Posterior cingulate gyrus (tissue), 11 donors: ENCODE measurements around the gene LMNB1.
A peak's percentile ranks its signal among the peaks of the same experiment; 100 is the strongest.
"Not testable (repeated sequence)": the region's sequence is repeated elsewhere in the genome, so short reads cannot be mapped to it uniquely, and the experiment has no call there.

Source experiments
- DNase-seq, 10 donors: peaks; one replicate each; pipeline versions ENCODE4 v3.0.0 to v3.0.0-alpha.2; 2020 to 2021; ENCODE audit warnings: mixed read lengths in 3 of 10
- intact Hi-C: fragments of 100-400 bp; cut with DNase I; formaldehyde crosslinking; loops from one replicate; pipeline ENCODE4 v1.15.1; 2023

The LMNB1 gene

GRCh38 chr5:126816649-126817048 lies 39.7 kb downstream of the LMNB1 start:
- DNase-seq, result no peak
- intact Hi-C loops, result no loop called here

- no peak for DNase-seq
- intact Hi-C loops, result no loop called here
Observed at GRCh38 chr5:126818736-126819135, 41.8 kb downstream of the LMNB1 start.

- no peak for DNase-seq
- intact Hi-C loops, result no loop called here
Observed at GRCh38 chr5:126819253-126819652, 42.3 kb downstream of the LMNB1 start.

- DNase-seq, result no peak
- intact Hi-C loops, result no loop called here
Observed at GRCh38 chr5:126826619-126827215, 49.8 kb downstream of the LMNB1 start.

- intact Hi-C loops, result no loop called here
- DNase-seq, result no peak
Observed at GRCh38 chr5:126829098-126829497, 52.2 kb downstream of the LMNB1 start.

- DNase-seq, result no peak
- intact Hi-C loops, result no loop called here
Observed at GRCh38 chr5:126830061-126830460, 53.1 kb downstream of the LMNB1 start.

- intact Hi-C loops, result no loop called here
- no peak for DNase-seq
Observed at GRCh38 chr5:126831156-126831555, 54.2 kb downstream of the LMNB1 start.

- intact Hi-C loops, result no loop called here
- no peak for DNase-seq
Observed at GRCh38 chr5:126836778-126837177, 59.8 kb downstream of the LMNB1 start.

- intact Hi-C loops, result no loop called here
- DNase-seq, result no peak
Observed at GRCh38 chr5:126837242-126837641, 60.3 kb downstream of the LMNB1 start.

- intact Hi-C loops, result no loop called here
- DNase-seq, result no peak
Observed at GRCh38 chr5:126837906-126838539, 61.1 kb downstream of the LMNB1 start.

- DNase-seq, intact Hi-C loops: not testable (repeated sequence)
Observed at GRCh38 chr5:126839407-126839806, 62.5 kb downstream of the LMNB1 start.

- intact Hi-C loops, result not testable (repeated sequence)
Observed at GRCh38 chr5:126843375-126843774, 66.4 kb downstream of the LMNB1 start.

GRCh38 chr5:126845470-126846070 lies 68.6 kb downstream of the LMNB1 start:
- intact Hi-C loops, DNase-seq: not testable (repeated sequence)

More at GRCh38 chr5:126843375-126843774, 66.4 kb downstream of the LMNB1 start:
- DNase-seq, result not testable (repeated sequence)

GRCh38 chr5:126846344-126846743 lies 69.4 kb downstream of the LMNB1 start:
- intact Hi-C loops, result no loop called here
- no peak for DNase-seq

GRCh38 chr5:126846744-126847455 lies 70.0 kb downstream of the LMNB1 start:
- intact Hi-C loops, result no loop called here

GRCh38 chr5:126847456-126847820 lies 70.5 kb downstream of the LMNB1 start:
- no peak for DNase-seq
- intact Hi-C loops, result no loop called here

More at GRCh38 chr5:126846744-126847455, 70.0 kb downstream of the LMNB1 start:
- DNase-seq, result no peak

- peak in 1 of 10 donors; percentile 34 for DNase-seq
- intact Hi-C loops, result no loop called here
Observed at GRCh38 chr5:126847826-126848251, 70.9 kb downstream of the LMNB1 start.

GRCh38 chr5:126848253-126848652 lies 71.3 kb downstream of the LMNB1 start:
- peak in 1 of 10 donors; percentile 33 for DNase-seq

GRCh38 chr5:126849101-126849678 lies 72.3 kb downstream of the LMNB1 start:
- DNase-seq, result no peak
- intact Hi-C loops, result no loop called here

More at GRCh38 chr5:126848253-126848652, 71.3 kb downstream of the LMNB1 start:
- intact Hi-C loops, result no loop called here

GRCh38 chr5:126851501-126852011 lies 74.6 kb downstream of the LMNB1 start:
- peak in 1 of 10 donors; percentile 35 for DNase-seq
- intact Hi-C loops, result no loop called here
